Spleen (tissue), 11 donors: ENCODE results near the gene OR2S2. TPM values are rescaled to one million over a fixed set of nuclear protein-coding genes. Genes with fewer than 3 reads are reported as not detected.

Experiments
- DNase-seq: peaks from one replicate; pipeline ENCODE4 v3.0.0-alpha.2; 2020
- H3K27ac ChIP-seq, 8 donors: fragments of 200-600 bp; sonication (generic) in 7 of 8; 1 replicate in 4 of 8; 2 replicates in 4 of 8; pipeline versions ENCODE4 v1.5.0 to v1.8.0; 2016 to 2021; ENCODE audit warnings: inconsistent platforms in 4 of 8, mild to moderate bottlenecking in 4 of 8, moderate library complexity in 1 of 8
- H3K27me3 ChIP-seq, 7 donors: fragments of 200-600 bp; sonication (generic) in 6 of 7; replicated peaks in 1 of 7; 1 replicate in 4 of 7; 2 replicates in 3 of 7; pipeline versions ENCODE4 v1.5.0 to v1.8.0; 2016 to 2021; ENCODE audit warnings: inconsistent platforms in 3 of 7, mild to moderate bottlenecking in 1 of 7
- H3K36me3 ChIP-seq, 6 donors: fragments of 200-600 bp; sonication (generic) in 5 of 6; 1 replicate in 4 of 6; 2 replicates in 2 of 6; pipeline versions ENCODE4 v1.5.0 to v1.8.0; 2016 to 2021; ENCODE audit warnings: inconsistent platforms in 2 of 6
- H3K4me1 ChIP-seq, 6 donors: fragments of 200-600 bp; sonication (generic) in 5 of 6; 1 replicate in 3 of 6; 2 replicates in 3 of 6; pipeline versions ENCODE4 v1.5.0 to v1.8.0; 2016 to 2021; ENCODE audit warnings: inconsistent platforms in 3 of 6
- H3K4me3 ChIP-seq, 8 donors: fragments of 200-600 bp; sonication (generic) in 7 of 8; 1 replicate in 4 of 8; 2 replicates in 4 of 8; pipeline versions ENCODE4 v1.5.0 to v1.8.0; 2016 to 2021; ENCODE audit warnings: inconsistent platforms in 4 of 8, mild to moderate bottlenecking in 4 of 8, moderate library complexity in 2 of 8
- H3K9me3 ChIP-seq, 8 donors: fragments of 200-600 bp; sonication (generic) in 7 of 8; 1 replicate in 4 of 8; 2 replicates in 4 of 8; pipeline versions ENCODE4 v1.5.0 to v1.8.0; 2016 to 2021; ENCODE audit warnings: inconsistent platforms in 4 of 8
- POLR2A ChIP-seq, 3 donors: fragments of 450-650 bp; IDR thresholded peaks; one replicate each; pipeline ENCODE4 v1.5.1; 2017; ENCODE audit warnings: antibody characterized with exemption in 3 of 3, mild to moderate bottlenecking in 1 of 3
- POLR2AphosphoS5 ChIP-seq, 3 donors: sonication (generic); formaldehyde crosslinking; IDR thresholded peaks; one replicate each; pipeline ENCODE4 v1.5.1; 2017; ENCODE audit warnings: antibody characterized with exemption in 3 of 3
- WGBS, 5 donors: extraction: QIAGEN DNeasy Blood & Tissue Kit in 3 of 5; methylation state at CpG; one replicate each; pipeline versions ENCODE4 v1.1.5 to v1.1.7; 2013 to 2018; 5-methylcytosine and 5-hydroxymethylcytosine counted together
- intact Hi-C: fragments of 100-400 bp; cut with DNase I; formaldehyde crosslinking; loops from one replicate; pipeline ENCODE4 v1.15.0; 2023; ENCODE audit warnings: low total_unique reads
- polyA plus RNA-seq, 3 donors: library from polyadenylated mRNA; stranded (reverse); fragments of 200-250 nt; gene quantifications; one replicate each; pipeline ENCODE4 v1.2.1, GENCODE V29; 2013
- total RNA-seq, 7 donors: library from RNA; depleted of rRNA in 3 of 7; stranded (reverse); fragments of >200 nt in 3 of 7; fragmentation: NEBNext Ultra II Directional in 4 of 7; extraction: Animal tissue kit (Norgen Biotek cat#: 25700) in 4 of 7; gene quantifications; one replicate each; pipeline versions ENCODE4 v1.1.0 to v1.2.1, GENCODE V29; 2016 to 2021
- TF ChIP-seq, protein P1 (sequence below), 11 experiments: fragments of 200-600 bp in 7 of 11; fragments of 450-650 bp in 4 of 11; sonication (generic) in 4 of 11; IDR thresholded peaks in 8 of 11; conservative IDR thresholded peaks in 3 of 11; 1 replicate in 7 of 11; 2 replicates in 4 of 11; pipeline versions ENCODE4 v1.4.0 to v1.8.0; 2016 to 2021; ENCODE audit warnings: antibody characterized with exemption in 11 of 11, inconsistent platforms in 4 of 11, mild to moderate bottlenecking in 1 of 11
- donor health status: healthy with polysubstance abuse.
- donor health status: DM: no; HTN: no; CAD: no; lungs with moderate emphysema.
- donor health status: DM: no; HTN: no; CAD: no.
- donor health status: Bipolar disorder and iron deficiency.
- donor health status: healthy.
- donor health status: DM: no; HTN: no; CAD: no.
- donor health status: DM: yes; HTN: yes; CAD: no.

Gene OR2S2
- total and polyA plus RNA-seq, 10 donors, result not detected

DNA sequence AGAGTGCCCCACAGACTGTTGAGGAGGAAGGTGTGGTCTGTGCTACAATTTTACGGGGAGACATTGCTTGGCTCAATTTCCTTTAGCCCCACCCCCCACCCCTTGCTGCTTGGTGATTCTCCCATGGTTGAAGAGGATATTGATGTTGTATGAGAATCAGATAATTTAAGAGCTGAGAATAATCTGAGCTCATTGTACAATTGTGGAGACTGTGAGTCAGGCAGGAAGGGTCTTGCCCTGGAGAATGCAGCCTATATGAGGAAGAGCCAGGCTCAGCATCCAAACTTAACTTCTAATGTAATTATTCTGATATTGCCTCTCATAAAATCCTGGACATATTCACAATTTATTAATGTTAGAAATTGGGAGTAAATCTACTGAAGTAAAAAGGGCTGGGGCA lies 26.1 kb upstream of the OR2S2 start:
- Histone ChIP-seq H3K4me1 (no peaks in the 10 kb centered on the region), H3K27me3 (peaks cover 0 to 74% (median 9%) of the 10 kb centered on the region in 7 donors), H3K4me3 (no peak overlapping the region), H3K9me3 (no peaks in the 10 kb centered on the region), H3K27ac (no peak overlapping the region), H3K36me3 (no peaks in the 10 kb centered on the region)
- no peak for DNase-seq
- TF ChIP-seq POLR2A (IDR thresholded peaks at IDR 0.05) (no peak), POLR2AphosphoS5 (IDR thresholded peaks at IDR 0.05) (no peak)
- TF ChIP-seq, protein P1, sequence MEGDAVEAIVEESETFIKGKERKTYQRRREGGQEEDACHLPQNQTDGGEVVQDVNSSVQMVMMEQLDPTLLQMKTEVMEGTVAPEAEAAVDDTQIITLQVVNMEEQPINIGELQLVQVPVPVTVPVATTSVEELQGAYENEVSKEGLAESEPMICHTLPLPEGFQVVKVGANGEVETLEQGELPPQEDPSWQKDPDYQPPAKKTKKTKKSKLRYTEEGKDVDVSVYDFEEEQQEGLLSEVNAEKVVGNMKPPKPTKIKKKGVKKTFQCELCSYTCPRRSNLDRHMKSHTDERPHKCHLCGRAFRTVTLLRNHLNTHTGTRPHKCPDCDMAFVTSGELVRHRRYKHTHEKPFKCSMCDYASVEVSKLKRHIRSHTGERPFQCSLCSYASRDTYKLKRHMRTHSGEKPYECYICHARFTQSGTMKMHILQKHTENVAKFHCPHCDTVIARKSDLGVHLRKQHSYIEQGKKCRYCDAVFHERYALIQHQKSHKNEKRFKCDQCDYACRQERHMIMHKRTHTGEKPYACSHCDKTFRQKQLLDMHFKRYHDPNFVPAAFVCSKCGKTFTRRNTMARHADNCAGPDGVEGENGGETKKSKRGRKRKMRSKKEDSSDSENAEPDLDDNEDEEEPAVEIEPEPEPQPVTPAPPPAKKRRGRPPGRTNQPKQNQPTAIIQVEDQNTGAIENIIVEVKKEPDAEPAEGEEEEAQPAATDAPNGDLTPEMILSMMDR (IDR thresholded peaks at IDR 0.05 in 8 of 11, conservative IDR thresholded peaks at IDR 0.05 in 3 of 11), result no peak
- intact Hi-C loops, result no loop called here
- 48 to 82% (median 69%) methylated on average over 1 of the region's 1 CpG for WGBS, 5 donors

DNA sequence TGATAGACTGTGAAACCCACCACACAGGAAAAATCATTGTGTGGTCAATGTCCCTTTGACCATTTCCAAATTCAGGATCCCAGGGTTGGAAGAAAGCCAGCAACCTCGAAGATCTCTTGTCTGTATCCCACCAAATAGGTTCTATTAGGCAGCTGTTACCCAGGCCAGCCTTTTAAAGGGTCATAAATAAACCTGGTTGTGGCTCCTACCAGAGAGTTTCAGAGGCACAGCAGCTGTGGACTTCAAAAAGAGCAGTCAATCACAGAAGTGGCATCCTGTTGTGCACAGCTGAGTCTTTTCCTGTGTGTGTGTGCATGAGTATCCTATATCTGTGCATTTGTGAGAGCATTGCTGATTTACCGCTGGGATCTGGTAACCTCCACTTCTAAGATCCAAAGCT lies 23.7 kb upstream of the OR2S2 start:
- H3K36me3 ChIP-seq, result no peaks in the 10 kb centered on the region
- intact Hi-C loops, result no loop called here
- no peak overlapping the region for H3K4me3 ChIP-seq
- peaks cover 0 to 4% (median 0%) of the 10 kb centered on the region in 6 donors for H3K4me1 ChIP-seq
- H3K9me3 ChIP-seq, result no peaks in the 10 kb centered on the region
- no peak overlapping the region for H3K27ac ChIP-seq
- H3K27me3 ChIP-seq, result peaks cover 0 to 68% (median 11%) of the 10 kb centered on the region in 7 donors
- DNase-seq, result no peak
- TF ChIP-seq, protein P1 (IDR thresholded peaks at IDR 0.05 in 8 of 11, conservative IDR thresholded peaks at IDR 0.05 in 3 of 11), result no peak
- no peak for TF ChIP-seq POLR2A (IDR thresholded peaks at IDR 0.05)
- WGBS, 5 donors, result 0 to 3% (median 0%) methylated on average over 2 of the region's 2 CpGs

DNA sequence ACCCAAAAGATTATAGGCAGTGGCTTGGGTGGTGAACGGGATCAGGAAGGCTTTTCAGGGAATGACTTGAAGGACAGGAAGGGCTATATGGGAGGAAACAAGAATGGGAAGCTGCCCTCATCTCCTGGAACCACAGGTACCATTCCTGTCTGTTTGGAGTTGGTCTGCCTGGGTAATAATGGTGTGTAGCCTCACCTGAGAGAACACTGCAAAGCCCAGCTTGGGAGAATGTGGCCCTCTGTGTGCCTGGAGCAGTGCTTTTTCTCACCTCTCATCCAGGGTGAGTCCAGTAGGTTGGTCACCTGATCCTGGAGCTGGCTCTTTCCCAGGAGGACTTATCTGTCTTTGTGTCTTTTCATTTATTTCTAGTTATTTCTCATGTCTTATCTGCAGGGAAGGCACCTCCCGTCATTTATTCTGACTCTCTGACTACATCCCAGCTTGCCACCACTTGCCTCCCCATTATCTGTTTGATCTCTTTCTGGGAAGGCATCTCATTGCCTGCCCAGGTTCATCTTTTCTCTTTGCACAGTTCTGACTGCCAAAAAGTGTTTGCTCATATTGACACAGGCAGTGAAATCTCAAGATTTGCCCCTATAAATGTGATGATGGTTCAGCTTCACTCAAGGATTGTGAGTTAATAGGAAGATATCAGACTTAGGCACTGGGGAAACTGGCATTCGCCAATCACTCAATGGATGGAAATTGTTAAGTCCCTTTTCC lies 22.5 kb upstream of the OR2S2 start:
- intact Hi-C loops, result no loop called here
- H3K36me3 ChIP-seq, result no peaks in the 10 kb centered on the region
- H3K4me1 ChIP-seq, result peaks cover 0 to 8% (median 0%) of the 10 kb centered on the region in 6 donors
- peaks cover 0 to 10% (median 4%) of the 10 kb centered on the region in 8 donors for H3K9me3 ChIP-seq
- no peak overlapping the region for H3K4me3 ChIP-seq
- 76 to 89% (median 87%) methylated on average over 3 of the region's 3 CpGs for WGBS, 5 donors
- peaks cover 0 to 70% (median 11%) of the 10 kb centered on the region in 7 donors for H3K27me3 ChIP-seq
- no peak overlapping the region for H3K27ac ChIP-seq
- TF ChIP-seq POLR2A (IDR thresholded peaks at IDR 0.05), result no peak
- TF ChIP-seq POLR2AphosphoS5 (IDR thresholded peaks at IDR 0.05), result no peak
- TF ChIP-seq, protein P1 (IDR thresholded peaks at IDR 0.05 in 8 of 11, conservative IDR thresholded peaks at IDR 0.05 in 3 of 11), result no peak
- no peak for DNase-seq

DNA sequence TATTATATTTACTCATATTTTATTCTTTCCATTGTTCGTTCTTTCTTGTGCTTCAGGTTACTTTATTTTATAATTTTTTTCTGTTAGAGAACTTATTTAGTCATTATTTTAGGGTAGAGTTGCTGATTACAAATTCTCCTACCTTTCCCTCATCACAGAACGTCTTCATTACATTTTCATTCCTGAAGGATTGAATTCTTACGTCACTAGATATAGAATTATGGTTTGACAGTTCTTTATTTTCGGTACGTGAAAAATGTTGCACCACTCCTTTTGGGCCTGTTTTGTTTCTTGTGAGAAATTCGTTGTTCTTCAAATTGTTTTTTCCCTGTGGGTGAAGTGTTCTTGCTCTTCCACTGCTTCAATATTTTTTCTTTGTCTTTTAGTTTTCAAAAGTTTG lies 20.8 kb upstream of the OR2S2 start:
- H3K4me1 ChIP-seq, result peaks cover 0 to 8% (median 0%) of the 10 kb centered on the region in 6 donors
- no peak overlapping the region for H3K4me3 ChIP-seq
- intact Hi-C loops, result no loop called here
- peaks cover 0 to 60% (median 13%) of the 10 kb centered on the region in 7 donors for H3K27me3 ChIP-seq
- 85 to 92% (median 85%) methylated on average over 6 of the region's 6 CpGs for WGBS, 5 donors
- TF ChIP-seq, protein P1 (IDR thresholded peaks at IDR 0.05 in 8 of 11, conservative IDR thresholded peaks at IDR 0.05 in 3 of 11), result no peak
- TF ChIP-seq POLR2AphosphoS5 (IDR thresholded peaks at IDR 0.05) (no peak), POLR2A (IDR thresholded peaks at IDR 0.05) (no peak)
- H3K27ac ChIP-seq, result no peak overlapping the region
- no peaks in the 10 kb centered on the region for H3K36me3 ChIP-seq
- H3K9me3 ChIP-seq, result peaks cover 3 to 27% (median 18%) of the 10 kb centered on the region in 8 donors
- no peak for DNase-seq
